K562 (cell line): ENCODE measurements around the gene TSHR. TPM values are rescaled to one million over a fixed set of nuclear protein-coding genes. Genes with fewer than 3 reads are reported as not detected.

Experiments
- ATAC-seq: fragments of 200-7000 bp; cut with Tn5 transposase; 3 replicates; pipeline ENCODE4 v1.9.1; 2020; ENCODE audit warnings: moderate library complexity
- BruUV-seq: library from RNA; stranded (reverse); fragments of 400-500 nt; replicated peaks from 2 replicates; lab custom pipeline; 2021; lab: Mats Ljungman, UMichigan
- CTCF ChIA-PET: fragments of 300-600 bp; formaldehyde crosslinking; extraction: SDS; loops from one replicate; lab custom pipeline; 2021; ENCODE audit warnings: low intra/inter-chr PET ratio; lab: Yijun Ruan, JAX
- POLR2A ChIA-PET: fragments of 300-600, 350-650 bp; sonication (Branson Sonifier 250); formaldehyde crosslinking; extraction: SDS; loops from one replicate; lab custom pipeline; 2021; ENCODE audit warnings: antibody characterized with exemption, inconsistent platforms; lab: Yijun Ruan, JAX
- DNase-seq, 4 experiments: peaks; one replicate each; pipeline versions ENCODE4 v3.0.0 to v3.0.0-alpha.2; 2011 to 2018; ENCODE audit warnings: low spot score in 3 of 4, mixed read lengths in 3 of 4; ENCODE audit errors: extremely low read depth in 1 of 4
- FAIRE-seq: peaks from 2 replicates; lab custom pipeline; 2011; peaks lifted over from hg19 to GRCh38; lab: Jason Lieb, UNC
- H2AFZ ChIP-seq: 2 replicates; pipeline ENCODE4 v1.6.0; 2011; ENCODE audit warnings: low read depth, low read length, control low read depth, inconsistent platforms
- H3K27ac ChIP-seq: fragments of 200-600 bp; 3 replicates; pipeline ENCODE4 v1.8.0; 2011; ENCODE audit warnings: low read depth, mild to moderate bottlenecking, control low read depth, inconsistent platforms, low read length, moderate library complexity, mixed read lengths; ENCODE audit errors: extremely low read depth
- H3K27me3 ChIP-seq, 2 experiments: fragments of 300-600 bp in 1 of 2; 2 replicates in 1 of 2; 3 replicates in 1 of 2; pipeline versions ENCODE4 v1.6.0 to v1.8.0; 2011; ENCODE audit warnings: inconsistent platforms in 2 of 2, low read length in 2 of 2, mild to moderate bottlenecking in 1 of 2, mixed read lengths in 1 of 2, moderate library complexity in 1 of 2; ENCODE audit not compliant: control insufficient read depth in 2 of 2, insufficient read depth in 2 of 2
- H3K36me3 ChIP-seq: fragments of 300-600 bp; 3 replicates; pipeline ENCODE4 v1.8.0; 2011; ENCODE audit warnings: mild to moderate bottlenecking, low read length, inconsistent platforms; ENCODE audit not compliant: control insufficient read depth, insufficient read depth
- H3K4me1 ChIP-seq, 2 experiments: fragments of 200-600 bp in 1 of 2; replicated peaks in 1 of 2; 2 replicates in 1 of 2; 3 replicates in 1 of 2; pipeline versions ENCODE4 v1.5.1 to v1.8.0; 2011; ENCODE audit warnings: inconsistent platforms in 2 of 2, low read length in 2 of 2, mild to moderate bottlenecking in 1 of 2, mixed read lengths in 1 of 2, moderate library complexity in 1 of 2; ENCODE audit not compliant: control insufficient read depth in 2 of 2, insufficient read depth in 2 of 2
- H3K4me2 ChIP-seq: 2 replicates; pipeline ENCODE4 v1.6.1; 2011; ENCODE audit warnings: low read length, control low read depth, inconsistent platforms, mixed read lengths; ENCODE audit not compliant: insufficient read depth
- H3K4me3 ChIP-seq: fragments of 200-600 bp; sonication (generic), shearing (Covaris generic); 2 replicates; pipeline ENCODE4 v1.5.1; 2016; ENCODE audit warnings: control low read depth, inconsistent platforms
- H3K79me2 ChIP-seq: fragments of 200-600 bp; 3 replicates; pipeline ENCODE4 v1.8.0; 2011; ENCODE audit warnings: low read length, inconsistent platforms; ENCODE audit not compliant: control insufficient read depth, insufficient read depth
- H3K9ac ChIP-seq, 2 experiments: 2 replicates each; pipeline versions ENCODE4 v1.6.0 to v1.6.1; 2011; ENCODE audit warnings: low read depth in 2 of 2, low read length in 2 of 2, control low read depth in 1 of 2, inconsistent platforms in 1 of 2, mild to moderate bottlenecking in 1 of 2, mixed read lengths in 1 of 2; ENCODE audit not compliant: insufficient read depth in 1 of 2
- H3K9me1 ChIP-seq: one replicate; pipeline ENCODE4 v1.6.0; 2011; ENCODE audit warnings: inconsistent platforms, mild to moderate bottlenecking, low read length, moderate library complexity; ENCODE audit not compliant: control insufficient read depth, insufficient read depth
- H3K9me3 ChIP-seq: replicated peaks from 2 replicates; pipeline ENCODE4 v1.5.1; 2011; ENCODE audit warnings: low read depth, low read length, inconsistent platforms; ENCODE audit not compliant: control insufficient read depth, insufficient read depth
- H4K20me1 ChIP-seq: replicated peaks from 2 replicates; pipeline ENCODE4 v1.6.1; 2011; ENCODE audit warnings: low read length, inconsistent platforms, mixed read lengths; ENCODE audit not compliant: control insufficient read depth, insufficient read depth
- DPF2 ChIP-seq: fragments of 450-650 bp; IDR thresholded peaks from 2 replicates; pipeline ENCODE4 v1.6.1; 2016
- POLR3G ChIP-seq: IDR thresholded peaks from 2 replicates; pipeline ENCODE4 v1.6.1; 2011; ENCODE audit not compliant: insufficient read length, insufficient replicate concordance; ENCODE audit errors: extremely low read depth
- XRCC5 ChIP-seq: fragments of 200-400 bp; formaldehyde crosslinking; IDR thresholded peaks from 2 replicates; pipeline ENCODE4 v1.6.1; 2017; ENCODE audit warnings: low read depth, mild to moderate bottlenecking, low read length
- ZNF217 ChIP-seq: sonication (generic); formaldehyde crosslinking; IDR thresholded peaks from 2 replicates; pipeline ENCODE4 v1.8.0; 2022; ENCODE audit warnings: mild to moderate bottlenecking, missing genetic modification reagents
- WGBS: fragments of 100-300 bp; shearing (Covaris generic); methylation state at CpG from one replicate; pipeline ENCODE4 v1.1.6; 2016; ENCODE audit warnings: low coverage, mixed read lengths; ENCODE audit not compliant: insufficient coverage; ENCODE audit errors: missing lambda C conversion rate; 5-methylcytosine and 5-hydroxymethylcytosine counted together
- in situ Hi-C: fragments of 300-500 bp; cut with MboI; formaldehyde crosslinking; loops from 4 replicates; pipeline ENCODE4 v1.15.0; 2018; ENCODE audit warnings: inconsistent platforms, mixed read lengths
- intact Hi-C: fragments of 100-400 bp; cut with micrococcal nuclease; formaldehyde crosslinking; loops from 2 replicates; pipeline ENCODE4 v1.14.2; 2022
- polyA plus RNA-seq, 8 experiments: library from polyadenylated mRNA; depleted of rRNA in 4 of 8; stranded (reverse) in 5 of 8; unstranded in 3 of 8; fragments of >200 nt; fragmentation: Nextera tagmentation in 2 of 8; fragmentation: Illumina TruSeq in 1 of 8; extraction: Ambion mirVana in 2 of 8; extraction: Trizol in 1 of 8; gene quantifications; 2 replicates each; pipeline versions ENCODE4 v1.2.1 to v1.2.3, GENCODE V29; 2011 to 2014; ENCODE audit warnings: inconsistent platforms in 1 of 8, missing spikeins in 1 of 8
- total RNA-seq, 7 experiments: library from RNA; depleted of rRNA in 6 of 7; stranded (reverse); fragments of >200 nt in 6 of 7; fragmentation: Illumina TruSeq in 2 of 7; extraction: Trizol in 2 of 7; gene quantifications; 2 replicates each; pipeline versions ENCODE4 v1.2.1 to v1.2.3, GENCODE V29; 2011 to 2021; ENCODE audit warnings: low replicate concordance in 1 of 7
- TF ChIP-seq, protein P1 (sequence below): IDR thresholded peaks from 3 replicates; pipeline ENCODE4 v1.6.1; 2011; ENCODE audit warnings: borderline replicate concordance, mild to moderate bottlenecking, moderate library complexity; ENCODE audit not compliant: insufficient read length; ENCODE audit errors: extremely low read depth

The TSHR gene
- total and polyA plus RNA-seq, 9 of the 15 experiments (the other 6 are each of a cell fraction or from before 2014, with no cell fraction given) = 0.01 to 0.10 TPM; not detected in 7

DNA sequence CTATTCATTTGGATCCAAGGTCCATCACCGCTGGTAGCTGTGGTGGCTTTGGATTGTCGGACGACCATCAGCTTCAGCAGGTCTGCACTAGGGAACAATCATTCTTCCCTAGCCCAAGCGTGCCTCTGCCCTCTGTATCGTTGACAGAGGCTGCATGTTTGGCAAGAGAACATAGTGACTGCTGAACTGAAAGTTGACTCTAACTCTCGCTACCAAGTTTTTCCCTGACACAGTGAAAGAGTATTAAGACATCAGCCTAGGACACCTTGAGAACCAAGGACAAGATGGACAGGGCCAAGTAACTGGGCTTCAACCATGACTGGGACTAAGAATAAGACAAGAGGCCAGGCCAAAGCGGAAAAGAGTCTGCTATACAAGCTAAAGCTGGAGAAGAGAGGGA, 26.3 kb downstream of the TSHR start:
- intact Hi-C loops = loop anchor here (10.0 kb wide), 1 partner anchor 127 kb away; no protein-coding TSS in a partner anchor

More for the DNA sequence above, 26.3 kb downstream of the TSHR start:
- ChIA-PET CTCF (no interaction called here), POLR2A (no interaction called here)
- H3K9me1 ChIP-seq = no peaks in the 10 kb centered on the region
- no peak for FAIRE-seq
- H4K20me1 ChIP-seq = no peaks in the 10 kb centered on the region
- H3K9me3 ChIP-seq = no peaks in the 10 kb centered on the region
- BruUV-seq = no TSS peak
- H3K36me3 ChIP-seq = no peaks in the 10 kb centered on the region
- H3K4me3 ChIP-seq = no peak overlapping the region
- ATAC-seq = no peak
- no peaks in the 10 kb centered on the region for H3K4me1 ChIP-seq
- peaks cover 0 to 3% of the 10 kb centered on the region in 2 experiments; a peak in 3 of 5 replicates for H3K27me3 ChIP-seq
- no peak overlapping the region for H2AFZ ChIP-seq
- H3K4me2 ChIP-seq = no peak overlapping the region
- H3K79me2 ChIP-seq = no peaks in the 10 kb centered on the region
- no peak overlapping the region for H3K27ac ChIP-seq
- no peak overlapping the region for H3K9ac ChIP-seq
- WGBS = 0% methylated on average over 7 of the region's 7 CpGs
- in situ Hi-C loops = loop anchor here (25.0 kb wide), 1 partner anchor 481 kb away; no protein-coding TSS in a partner anchor
- no peak for TF ChIP-seq POLR3G
- TF ChIP-seq ZNF217 = no peak
- no peak for TF ChIP-seq XRCC5
- TF ChIP-seq, protein P1, sequence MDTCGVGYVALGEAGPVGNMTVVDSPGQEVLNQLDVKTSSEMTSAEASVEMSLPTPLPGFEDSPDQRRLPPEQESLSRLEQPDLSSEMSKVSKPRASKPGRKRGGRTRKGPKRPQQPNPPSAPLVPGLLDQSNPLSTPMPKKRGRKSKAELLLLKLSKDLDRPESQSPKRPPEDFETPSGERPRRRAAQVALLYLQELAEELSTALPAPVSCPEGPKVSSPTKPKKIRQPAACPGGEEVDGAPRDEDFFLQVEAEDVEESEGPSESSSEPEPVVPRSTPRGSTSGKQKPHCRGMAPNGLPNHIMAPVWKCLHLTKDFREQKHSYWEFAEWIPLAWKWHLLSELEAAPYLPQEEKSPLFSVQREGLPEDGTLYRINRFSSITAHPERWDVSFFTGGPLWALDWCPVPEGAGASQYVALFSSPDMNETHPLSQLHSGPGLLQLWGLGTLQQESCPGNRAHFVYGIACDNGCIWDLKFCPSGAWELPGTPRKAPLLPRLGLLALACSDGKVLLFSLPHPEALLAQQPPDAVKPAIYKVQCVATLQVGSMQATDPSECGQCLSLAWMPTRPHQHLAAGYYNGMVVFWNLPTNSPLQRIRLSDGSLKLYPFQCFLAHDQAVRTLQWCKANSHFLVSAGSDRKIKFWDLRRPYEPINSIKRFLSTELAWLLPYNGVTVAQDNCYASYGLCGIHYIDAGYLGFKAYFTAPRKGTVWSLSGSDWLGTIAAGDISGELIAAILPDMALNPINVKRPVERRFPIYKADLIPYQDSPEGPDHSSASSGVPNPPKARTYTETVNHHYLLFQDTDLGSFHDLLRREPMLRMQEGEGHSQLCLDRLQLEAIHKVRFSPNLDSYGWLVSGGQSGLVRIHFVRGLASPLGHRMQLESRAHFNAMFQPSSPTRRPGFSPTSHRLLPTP = no peak
- no peak for TF ChIP-seq DPF2
- no peak for DNase-seq
